ENCODE measurements around the gene ARHGEF25.
"Not testable (repeated sequence)": the region's sequence is repeated elsewhere in the genome, so short reads cannot be mapped to it uniquely, and the experiment has no call there.

The ARHGEF25 gene

DNA sequence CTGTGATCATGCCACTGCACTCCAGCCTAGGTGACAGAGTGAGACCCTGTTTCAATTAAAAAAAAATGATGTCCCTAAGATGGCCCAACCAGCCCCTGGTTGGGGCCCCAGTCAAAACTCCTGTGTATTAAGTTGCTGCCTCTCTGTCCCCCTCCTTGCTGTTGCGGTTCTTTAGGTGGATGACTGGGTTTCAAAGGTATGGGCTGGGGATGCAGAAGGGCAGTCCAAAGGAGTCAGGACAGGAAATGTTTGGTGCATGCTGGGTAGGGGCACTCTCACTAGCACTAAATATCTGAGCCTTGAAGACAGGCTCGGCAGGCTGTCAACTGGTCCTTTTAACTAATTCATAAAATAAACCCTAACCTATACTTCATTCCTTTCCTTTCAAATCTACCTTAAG is 32.2 kb upstream of the ARHGEF25 start:
- no peak overlapping the region for H3K4me3 ChIP-seq (ENCODE audit: low read length)
- H3K27ac ChIP-seq (ENCODE audit: low read depth, low read length): no peak overlapping the region
- H3K36me3 ChIP-seq (ENCODE audit: control insufficient read depth, insufficient read depth, low read length): no peaks in the 10 kb centered on the region
- H3K4me1 ChIP-seq (ENCODE audit: control insufficient read depth, insufficient read depth, low read length): no peaks in the 10 kb centered on the region
- no peak overlapping the region for H3K9ac ChIP-seq (ENCODE audit: low read length)
- H3K27me3 ChIP-seq (ENCODE audit: control insufficient read depth, insufficient read depth, low read length): no peaks in the 10 kb centered on the region

DNA sequence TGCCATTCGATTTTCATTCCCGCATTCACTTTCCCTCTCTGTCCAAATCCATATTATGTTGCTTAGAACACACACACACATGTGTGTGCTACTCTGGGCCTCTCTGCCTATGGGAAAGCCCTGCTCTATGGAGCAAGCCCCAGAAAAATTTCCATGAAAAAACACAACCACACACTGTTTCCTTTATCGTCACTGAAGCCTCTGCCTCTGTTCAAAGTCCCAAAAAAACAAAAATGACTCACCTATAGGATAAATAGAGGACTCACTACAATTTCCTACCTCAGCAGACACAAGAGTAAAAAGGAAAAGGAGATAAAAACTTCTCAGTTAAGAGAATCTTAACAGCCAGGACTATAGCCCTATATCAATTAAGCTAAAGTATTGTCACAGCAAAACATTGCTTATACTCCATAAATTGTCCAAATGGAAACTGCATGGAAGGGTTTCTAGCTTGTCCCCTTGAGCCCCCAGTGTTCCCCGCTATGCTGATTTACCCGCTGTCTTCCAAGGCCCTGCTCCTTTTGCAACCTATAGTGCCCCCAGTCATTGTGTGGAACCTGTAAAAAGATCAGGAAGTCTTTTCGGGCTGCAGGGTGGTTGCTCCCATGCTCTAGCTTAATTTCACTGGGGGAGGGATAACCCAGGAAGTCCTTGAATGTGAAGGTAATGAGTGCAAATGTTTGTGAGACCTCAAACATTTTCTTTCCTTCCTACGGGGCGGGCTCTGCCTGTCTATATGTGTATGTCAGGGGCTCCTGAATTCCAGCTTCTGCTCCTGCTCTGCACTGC is 31.4 kb upstream of the ARHGEF25 start:
- H3K36me3 ChIP-seq (ENCODE audit: control insufficient read depth, insufficient read depth, low read length): no peaks in the 10 kb centered on the region

DNA sequence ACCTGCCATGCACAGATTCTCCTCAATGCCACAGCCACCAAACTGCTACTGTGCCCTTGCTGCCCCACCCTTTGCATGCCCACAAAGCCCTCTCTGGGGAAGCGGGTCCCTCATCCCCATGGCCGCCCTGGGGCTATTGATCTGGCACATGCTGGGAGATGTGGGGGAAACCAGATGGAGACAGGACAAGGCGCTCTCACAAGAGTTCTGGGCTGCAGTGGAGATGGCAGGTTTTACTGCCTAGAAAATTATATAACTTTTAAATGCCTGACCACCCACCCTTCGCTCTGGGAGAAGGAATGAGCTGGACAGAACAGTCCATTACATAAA is 30.8 kb upstream of the ARHGEF25 start:
- Histone ChIP-seq H3K4me3 (ENCODE audit: low read length) (no peak overlapping the region), H3K27me3 (ENCODE audit: control insufficient read depth, insufficient read depth, low read length) (no peaks in the 10 kb centered on the region), H3K9ac (ENCODE audit: low read length) (no peak overlapping the region), H3K36me3 (ENCODE audit: control insufficient read depth, insufficient read depth, low read length) (no peaks in the 10 kb centered on the region), H3K27ac (ENCODE audit: low read depth, low read length) (no peak overlapping the region), H3K4me1 (ENCODE audit: control insufficient read depth, insufficient read depth, low read length) (no peaks in the 10 kb centered on the region)

More for the DNA sequence above, 31.4 kb upstream of the ARHGEF25 start:
- Histone ChIP-seq H3K4me1 (ENCODE audit: control insufficient read depth, insufficient read depth, low read length) (no peaks in the 10 kb centered on the region), H3K27ac (ENCODE audit: low read depth, low read length) (no peak overlapping the region), H3K27me3 (ENCODE audit: control insufficient read depth, insufficient read depth, low read length) (no peaks in the 10 kb centered on the region), H3K9ac (ENCODE audit: low read length) (no peak overlapping the region), H3K4me3 (ENCODE audit: low read length) (no peak overlapping the region)

DNA sequence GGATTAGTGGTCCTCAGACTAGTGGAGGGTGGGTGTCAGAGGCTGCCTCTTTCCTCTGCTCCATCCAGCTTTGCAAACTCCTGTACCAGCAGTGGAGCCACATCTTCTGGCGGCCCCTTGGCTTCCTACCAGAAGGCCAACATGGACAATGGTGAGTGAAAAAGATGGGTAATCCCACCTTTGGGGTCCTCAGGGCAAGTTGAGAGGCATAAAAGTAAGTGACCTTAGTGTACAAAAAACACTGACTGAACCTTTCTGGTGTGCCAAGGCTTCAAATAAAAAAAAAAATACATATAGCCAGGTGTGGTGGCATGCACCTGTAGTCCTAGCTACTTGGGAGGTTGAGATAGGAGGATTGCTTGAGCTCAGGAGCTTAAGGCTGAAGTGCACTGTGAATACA is 29.4 kb upstream of the ARHGEF25 start:
- no peaks in the 10 kb centered on the region for H3K36me3 ChIP-seq (ENCODE audit: control insufficient read depth, insufficient read depth, low read length)

DNA sequence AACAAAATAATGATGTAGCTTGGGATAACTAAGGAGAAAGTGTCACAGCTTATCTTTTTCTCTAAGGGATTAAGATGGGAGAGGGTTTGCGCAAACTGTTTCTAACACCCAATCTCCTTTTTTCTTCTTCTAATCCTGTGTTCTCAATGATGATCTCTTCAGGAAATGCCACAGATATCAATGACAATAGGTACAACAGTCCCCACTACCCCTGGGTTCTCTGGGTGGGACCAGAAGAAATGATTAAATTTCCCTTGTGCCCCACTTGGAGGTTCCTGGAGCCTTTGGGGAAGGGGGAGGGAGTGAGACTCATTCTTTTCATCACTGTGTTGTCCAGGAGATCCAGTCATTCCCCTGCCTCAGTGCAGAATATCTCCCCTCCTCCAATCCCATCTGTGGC is 28.8 kb upstream of the ARHGEF25 start:
- Histone ChIP-seq H3K9ac (ENCODE audit: low read length) (no peak overlapping the region), H3K27ac (ENCODE audit: low read depth, low read length) (no peak overlapping the region), H3K4me1 (ENCODE audit: control insufficient read depth, insufficient read depth, low read length) (no peaks in the 10 kb centered on the region), H3K4me3 (ENCODE audit: low read length) (no peak overlapping the region), H3K27me3 (ENCODE audit: control insufficient read depth, insufficient read depth, low read length) (no peaks in the 10 kb centered on the region), H3K36me3 (ENCODE audit: control insufficient read depth, insufficient read depth, low read length) (no peaks in the 10 kb centered on the region)

More for the DNA sequence above, 29.4 kb upstream of the ARHGEF25 start:
- Histone ChIP-seq H3K4me1 (ENCODE audit: control insufficient read depth, insufficient read depth, low read length) (no peaks in the 10 kb centered on the region), H3K9ac (ENCODE audit: low read length) (no peak overlapping the region), H3K4me3 (ENCODE audit: low read length) (no peak overlapping the region), H3K27me3 (ENCODE audit: control insufficient read depth, insufficient read depth, low read length) (no peaks in the 10 kb centered on the region), H3K27ac (ENCODE audit: low read depth, low read length) (no peak overlapping the region)

DNA sequence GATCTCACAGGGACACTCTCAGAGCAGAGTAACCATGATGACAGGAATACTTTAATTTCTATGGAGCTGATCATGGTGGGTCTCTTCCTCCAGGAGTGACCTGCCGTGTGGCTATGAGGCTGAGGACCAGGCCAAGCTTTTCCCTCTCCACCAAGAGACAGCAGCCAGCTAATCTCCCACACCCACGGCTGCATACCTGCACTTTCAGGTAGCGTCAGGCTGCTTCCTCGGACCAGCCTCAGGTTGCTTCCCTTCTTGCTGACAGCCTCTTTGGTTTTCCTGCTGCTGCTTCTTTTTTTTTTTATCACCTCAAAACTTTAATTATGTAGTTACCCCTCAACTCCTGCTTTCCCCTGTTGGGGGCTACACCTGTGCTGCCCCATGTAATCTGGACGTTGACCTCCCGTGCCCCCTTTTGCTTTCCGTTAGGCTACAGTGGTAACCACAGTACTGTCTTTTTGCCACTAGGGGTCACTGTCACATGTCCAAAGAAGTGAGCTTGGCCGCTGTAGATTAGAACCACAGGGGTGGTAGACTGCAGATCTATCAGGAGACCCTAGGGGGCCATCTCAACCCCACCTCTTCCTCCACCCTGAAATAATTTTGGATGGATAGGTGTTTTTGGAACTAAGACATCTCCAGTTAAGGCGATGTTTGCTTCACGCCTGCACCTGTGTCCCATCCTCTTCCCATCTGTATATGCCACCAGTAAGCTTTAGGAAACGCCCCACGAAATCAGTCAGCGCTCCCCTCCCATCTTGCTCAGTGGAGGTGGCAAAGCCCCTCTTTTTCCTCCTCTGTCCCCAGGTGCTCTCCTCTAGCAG is 28.0 kb upstream of the ARHGEF25 start:
- no peak overlapping the region for H3K27ac ChIP-seq (ENCODE audit: low read depth, low read length)
- H3K9ac ChIP-seq (ENCODE audit: low read length): no peak overlapping the region
- no peaks in the 10 kb centered on the region for H3K36me3 ChIP-seq (ENCODE audit: control insufficient read depth, insufficient read depth, low read length)

DNA sequence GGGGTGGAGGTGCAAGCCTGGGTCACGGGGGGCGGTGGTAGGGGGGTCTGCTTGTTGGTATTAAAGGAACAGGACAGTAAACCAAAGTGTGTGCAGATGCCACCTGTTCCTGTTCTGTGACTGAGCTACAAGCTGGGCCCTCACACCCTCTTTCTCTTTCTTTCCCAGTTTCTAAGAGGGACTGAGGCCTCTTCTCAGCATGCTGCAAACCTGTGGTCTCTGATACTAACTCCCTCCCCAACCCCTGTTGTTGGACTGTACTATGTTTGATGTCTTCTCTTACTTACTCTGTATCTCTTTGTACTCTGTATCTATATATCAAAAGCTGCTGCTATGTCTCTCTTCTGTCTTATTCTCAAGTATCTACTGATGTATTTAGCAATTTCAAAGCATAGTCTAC is 27.2 kb upstream of the ARHGEF25 start:
- H3K9ac ChIP-seq (ENCODE audit: low read length): no peak overlapping the region
- no peaks in the 10 kb centered on the region for H3K36me3 ChIP-seq (ENCODE audit: control insufficient read depth, insufficient read depth, low read length)
- no peaks in the 10 kb centered on the region for H3K27me3 ChIP-seq (ENCODE audit: control insufficient read depth, insufficient read depth, low read length)
- no peak overlapping the region for H3K27ac ChIP-seq (ENCODE audit: low read depth, low read length)
- no peaks in the 10 kb centered on the region for H3K4me1 ChIP-seq (ENCODE audit: control insufficient read depth, insufficient read depth, low read length)
- no peak overlapping the region for H3K4me3 ChIP-seq (ENCODE audit: low read length)

More for the DNA sequence above, 28.0 kb upstream of the ARHGEF25 start:
- no peaks in the 10 kb centered on the region for H3K4me1 ChIP-seq (ENCODE audit: control insufficient read depth, insufficient read depth, low read length)
- no peaks in the 10 kb centered on the region for H3K27me3 ChIP-seq (ENCODE audit: control insufficient read depth, insufficient read depth, low read length)
- H3K4me3 ChIP-seq (ENCODE audit: low read length): no peak overlapping the region

DNA sequence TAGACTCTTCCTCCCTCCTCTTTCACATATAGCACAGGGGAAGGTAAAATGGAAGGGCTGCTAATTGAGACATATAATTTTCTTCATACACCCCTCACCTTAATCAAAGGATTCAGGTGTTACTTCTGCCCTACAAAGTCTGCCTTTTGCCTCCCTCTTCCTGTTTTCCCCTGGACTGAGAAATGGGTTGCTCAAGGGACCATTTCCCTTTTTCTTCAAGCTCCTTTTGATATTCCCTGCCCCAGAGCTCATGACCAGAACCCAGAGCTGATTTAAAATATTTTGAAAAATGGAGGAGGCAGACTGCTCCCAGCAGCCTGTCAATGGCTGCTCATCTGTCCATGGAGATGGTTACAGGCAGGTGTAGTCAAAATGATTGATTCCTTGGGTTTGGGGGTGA is 26.5 kb upstream of the ARHGEF25 start:
- Histone ChIP-seq H3K4me1 (ENCODE audit: control insufficient read depth, insufficient read depth, low read length) (no peaks in the 10 kb centered on the region), H3K9ac (ENCODE audit: low read length) (no peak overlapping the region), H3K27me3 (ENCODE audit: control insufficient read depth, insufficient read depth, low read length) (no peaks in the 10 kb centered on the region), H3K36me3 (ENCODE audit: control insufficient read depth, insufficient read depth, low read length) (no peaks in the 10 kb centered on the region), H3K27ac (ENCODE audit: low read depth, low read length) (no peak overlapping the region), H3K4me3 (ENCODE audit: low read length) (no peak overlapping the region)

DNA sequence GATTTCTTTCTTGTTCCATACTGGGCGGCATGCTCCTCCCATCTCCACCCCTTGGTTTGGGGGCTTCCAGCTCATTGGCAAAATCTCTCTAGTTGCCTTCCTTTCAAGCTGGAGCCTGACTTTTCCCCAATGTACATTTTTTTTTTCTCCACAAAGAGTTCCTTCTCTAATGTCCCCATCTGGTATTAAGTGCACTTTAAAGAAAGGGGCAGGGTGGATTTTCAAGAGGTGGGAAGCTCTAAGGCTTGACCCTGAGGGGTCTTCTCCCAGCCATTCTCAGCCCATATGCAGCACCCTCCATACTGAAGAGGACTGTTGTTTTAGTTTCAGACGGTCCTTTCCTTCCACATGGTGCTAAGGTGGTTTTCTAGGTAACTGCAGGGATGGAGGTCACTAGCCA is 26.1 kb upstream of the ARHGEF25 start:
- no peaks in the 10 kb centered on the region for H3K27me3 ChIP-seq (ENCODE audit: control insufficient read depth, insufficient read depth, low read length)
- no peaks in the 10 kb centered on the region for H3K4me1 ChIP-seq (ENCODE audit: control insufficient read depth, insufficient read depth, low read length)
- H3K36me3 ChIP-seq (ENCODE audit: control insufficient read depth, insufficient read depth, low read length): no peaks in the 10 kb centered on the region
- H3K9ac ChIP-seq (ENCODE audit: low read length): no peak overlapping the region
- no peak overlapping the region for H3K4me3 ChIP-seq (ENCODE audit: low read length)
- no peak overlapping the region for H3K27ac ChIP-seq (ENCODE audit: low read depth, low read length)

DNA sequence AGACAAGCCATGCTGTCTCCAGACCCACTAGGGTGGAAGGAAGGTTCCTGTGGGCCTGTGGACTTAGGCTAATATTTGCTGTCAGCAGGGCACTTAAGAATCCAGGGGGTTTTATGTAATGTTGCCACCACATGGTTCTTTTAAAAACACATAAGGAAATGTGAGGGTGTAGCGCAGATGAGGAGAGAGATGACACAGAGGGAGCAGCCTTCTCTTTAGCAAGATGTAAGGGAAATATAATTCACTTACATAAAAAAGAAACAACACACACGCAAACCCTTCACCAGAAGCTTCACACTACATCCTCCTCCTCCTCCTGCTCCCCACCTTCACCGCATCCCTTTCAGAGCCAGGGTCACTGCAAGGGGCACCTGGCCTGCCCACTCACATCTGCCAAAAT is 25.1 kb upstream of the ARHGEF25 start:
- Histone ChIP-seq H3K4me3 (ENCODE audit: low read length) (no peak overlapping the region), H3K27me3 (ENCODE audit: control insufficient read depth, insufficient read depth, low read length) (no peaks in the 10 kb centered on the region), H3K9ac (ENCODE audit: low read length) (no peak overlapping the region), H3K36me3 (ENCODE audit: control insufficient read depth, insufficient read depth, low read length) (no peaks in the 10 kb centered on the region), H3K4me1 (ENCODE audit: control insufficient read depth, insufficient read depth, low read length) (peaks cover 3% of the 10 kb centered on the region), H3K27ac (ENCODE audit: low read depth, low read length) (no peak overlapping the region)

DNA sequence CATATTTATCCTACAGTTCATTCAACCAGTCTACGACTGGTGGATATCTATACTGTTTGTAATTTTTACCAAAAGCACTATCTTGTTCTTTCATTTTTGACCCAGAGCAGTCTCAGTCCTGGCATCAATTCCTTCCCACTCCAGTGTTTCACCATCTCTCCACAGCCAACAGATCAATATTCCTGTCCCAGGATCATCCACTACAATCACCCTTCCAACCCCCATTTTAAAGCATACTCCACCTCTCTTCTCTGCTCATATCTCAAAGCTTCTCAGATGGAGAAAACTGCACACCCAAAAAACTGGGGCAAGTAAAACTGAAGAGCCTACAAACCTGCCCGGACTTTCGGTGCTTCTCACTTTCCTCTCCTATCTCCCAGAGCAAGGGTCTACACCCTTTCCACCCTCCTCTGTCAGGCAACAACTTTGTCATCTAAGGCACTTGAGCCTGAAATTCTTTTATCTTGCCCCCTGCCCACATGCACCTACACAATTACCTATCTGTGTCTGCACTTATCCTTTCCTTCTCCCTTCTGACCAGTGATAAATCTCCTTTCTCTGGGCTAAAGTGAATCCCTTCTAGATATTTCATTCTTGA is 24.3 kb upstream of the ARHGEF25 start:
- peaks cover 5% of the 10 kb centered on the region for H3K4me1 ChIP-seq (ENCODE audit: control insufficient read depth, insufficient read depth, low read length)
- H3K9ac ChIP-seq (ENCODE audit: low read length): no peak overlapping the region
- H3K27ac ChIP-seq (ENCODE audit: low read depth, low read length): no peak overlapping the region
- H3K36me3 ChIP-seq (ENCODE audit: control insufficient read depth, insufficient read depth, low read length): no peaks in the 10 kb centered on the region
- no peaks in the 10 kb centered on the region for H3K27me3 ChIP-seq (ENCODE audit: control insufficient read depth, insufficient read depth, low read length)
- H3K4me3 ChIP-seq (ENCODE audit: low read length): no peak overlapping the region

DNA sequence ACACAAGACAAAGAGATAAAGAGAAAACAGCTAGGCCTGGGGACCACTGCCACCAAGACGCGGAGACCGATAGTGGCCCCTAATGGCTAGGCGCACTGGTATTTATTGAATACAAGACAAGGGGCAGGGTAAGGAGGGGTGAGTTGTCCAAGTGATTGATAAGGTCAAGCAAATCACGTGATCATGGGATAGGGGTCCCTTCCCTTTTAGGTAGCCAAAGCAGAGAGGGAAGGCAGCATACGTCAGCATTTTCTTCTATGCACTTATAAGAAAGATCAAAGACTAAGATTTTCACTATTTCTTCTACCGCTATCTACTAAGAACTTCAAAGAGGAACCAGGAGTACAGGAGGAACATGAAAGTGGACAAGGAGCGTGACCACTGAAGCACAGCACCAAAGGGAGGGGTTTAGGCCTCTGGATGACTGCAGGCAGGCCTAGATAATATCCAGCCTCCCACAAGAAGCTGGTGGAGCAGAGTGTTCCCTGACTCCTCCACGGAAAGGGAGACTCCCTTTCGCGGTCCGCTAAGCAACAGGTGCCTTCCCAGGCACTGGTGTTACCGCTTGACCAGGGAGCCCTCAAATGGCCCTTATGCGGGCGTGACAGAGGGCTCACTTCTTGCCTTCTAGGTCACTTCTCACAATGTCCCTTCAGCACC is 22.2 kb upstream of the ARHGEF25 start:
- not testable (repeated sequence) for H3K27ac ChIP-seq (ENCODE audit: low read depth, low read length); H3K27me3 ChIP-seq (ENCODE audit: control insufficient read depth, insufficient read depth, low read length); H3K9ac ChIP-seq (ENCODE audit: low read length); H3K4me3 ChIP-seq (ENCODE audit: low read length); H3K36me3 ChIP-seq (ENCODE audit: control insufficient read depth, insufficient read depth, low read length); H3K4me1 ChIP-seq (ENCODE audit: control insufficient read depth, insufficient read depth, low read length)

Measured in rectal smooth muscle tissue (tissue), 1 donor.